Measurements from ENCODE around the gene MFAP4. TPM values are rescaled to one million over a fixed set of nuclear protein-coding genes. Genes with fewer than 3 reads are reported as not detected.

MFAP4 gene
- total and polyA plus RNA-seq, 2 donors (not counting 1 experiment from before 2014, with no cell fraction given): not detected

DNA sequence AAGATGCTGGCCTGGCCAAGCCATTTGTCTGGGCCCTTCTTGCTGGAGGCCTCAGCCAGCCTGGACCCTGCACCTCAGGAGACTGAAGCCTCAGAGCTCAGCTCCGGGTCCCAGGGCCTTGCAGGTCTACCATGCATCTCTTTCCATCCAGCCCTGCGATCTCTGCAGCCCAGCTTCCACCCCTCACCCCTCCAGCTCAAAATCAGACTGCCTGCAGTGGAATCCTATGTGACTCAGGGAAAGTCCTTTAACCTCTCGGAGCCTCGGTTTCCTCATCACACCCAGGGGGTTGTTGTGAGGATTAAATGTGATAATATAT is 21.5 kb downstream of the MFAP4 start:
- Mint-ChIP-seq H3K9me3 (ENCODE audit: insufficient read depth) (no peaks in the 10 kb centered on the region), H3K4me3 (no peak overlapping the region), H3K27me3 (no peaks in the 10 kb centered on the region), H3K4me1 (peaks cover 40% of the 10 kb centered on the region), H3K27ac (no peak overlapping the region)
- TF ChIP-seq, protein P1, sequence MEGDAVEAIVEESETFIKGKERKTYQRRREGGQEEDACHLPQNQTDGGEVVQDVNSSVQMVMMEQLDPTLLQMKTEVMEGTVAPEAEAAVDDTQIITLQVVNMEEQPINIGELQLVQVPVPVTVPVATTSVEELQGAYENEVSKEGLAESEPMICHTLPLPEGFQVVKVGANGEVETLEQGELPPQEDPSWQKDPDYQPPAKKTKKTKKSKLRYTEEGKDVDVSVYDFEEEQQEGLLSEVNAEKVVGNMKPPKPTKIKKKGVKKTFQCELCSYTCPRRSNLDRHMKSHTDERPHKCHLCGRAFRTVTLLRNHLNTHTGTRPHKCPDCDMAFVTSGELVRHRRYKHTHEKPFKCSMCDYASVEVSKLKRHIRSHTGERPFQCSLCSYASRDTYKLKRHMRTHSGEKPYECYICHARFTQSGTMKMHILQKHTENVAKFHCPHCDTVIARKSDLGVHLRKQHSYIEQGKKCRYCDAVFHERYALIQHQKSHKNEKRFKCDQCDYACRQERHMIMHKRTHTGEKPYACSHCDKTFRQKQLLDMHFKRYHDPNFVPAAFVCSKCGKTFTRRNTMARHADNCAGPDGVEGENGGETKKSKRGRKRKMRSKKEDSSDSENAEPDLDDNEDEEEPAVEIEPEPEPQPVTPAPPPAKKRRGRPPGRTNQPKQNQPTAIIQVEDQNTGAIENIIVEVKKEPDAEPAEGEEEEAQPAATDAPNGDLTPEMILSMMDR (IDR thresholded peaks at IDR 0.05): no peak
- no peak for TF ChIP-seq EZH2 (IDR thresholded peaks at IDR 0.05; ENCODE audit: borderline replicate concordance, insufficient read depth, low read depth, low read length, poor library complexity, severe bottlenecking)
- no peak overlapping the region for H3K4me2 ChIP-seq (replicated peaks; ENCODE audit: low read depth, low read length, poor library complexity, severe bottlenecking)
- no peak overlapping the region for H3K4me3 ChIP-seq (ENCODE audit: control extremely low read depth in 1 of 5, extremely low read depth in 1 of 5, insufficient read depth in 1 of 5, low read depth in 2 of 5, low read length in 4 of 5)
- no peaks in the 10 kb centered on the region for H4K20me1 ChIP-seq (ENCODE audit: control insufficient read depth, insufficient read depth, low read length, poor library complexity, severe bottlenecking)
- H3K36me3 ChIP-seq (replicated peaks in 1 of 2; ENCODE audit: control extremely low read depth in 1 of 2, control insufficient read depth in 1 of 2, extremely low read depth in 1 of 2, insufficient read depth in 2 of 2, low read length in 1 of 2): no peaks in the 10 kb centered on the region
- ChIA-PET CTCF (interaction anchor here (0.7 to 6.5 kb wide), 6 partner anchors 9 to 399 kb away, joined by 3 to 133 read pairs (median 57); partner anchors contain the start of gene MAPK7), POLR2A (no interaction called here)
- no peak overlapping the region for H3K27ac ChIP-seq (ENCODE audit: low read length in 2 of 2)
- intact Hi-C loops (cut with micrococcal nuclease): no loop called here
- DNase-seq (no peak), ATAC-seq (ENCODE audit: low read depth) (no peak)
- H3K79me2 ChIP-seq (ENCODE audit: control insufficient read depth, insufficient read depth, low read length): no peaks in the 10 kb centered on the region
- no peak overlapping the region for H3K9ac ChIP-seq (ENCODE audit: low read length)
- H3K9me3 ChIP-seq (ENCODE audit: control extremely low read depth in 1 of 3, control insufficient read depth in 2 of 3, insufficient read depth in 1 of 3, low read length in 2 of 3): no peaks in the 10 kb centered on the region
- 83% methylated on average over 1 of the region's 4 CpGs for WGBS (ENCODE audit: insufficient coverage)
- no peak overlapping the region for H2AFZ ChIP-seq (ENCODE audit: insufficient read depth, low read depth, low read length, poor library complexity, severe bottlenecking)
- H3K27me3 ChIP-seq (replicated peaks in 1 of 4; ENCODE audit: control extremely low read depth in 1 of 4, control insufficient read depth in 3 of 4, insufficient read depth in 4 of 4, low read length in 3 of 4): no peaks in the 10 kb centered on the region
- peaks cover 19 to 37% of the 10 kb centered on the region in 2 donors for H3K4me1 ChIP-seq (ENCODE audit: control insufficient read depth in 2 of 2, insufficient read depth in 2 of 2, low read length in 2 of 2)

DNA sequence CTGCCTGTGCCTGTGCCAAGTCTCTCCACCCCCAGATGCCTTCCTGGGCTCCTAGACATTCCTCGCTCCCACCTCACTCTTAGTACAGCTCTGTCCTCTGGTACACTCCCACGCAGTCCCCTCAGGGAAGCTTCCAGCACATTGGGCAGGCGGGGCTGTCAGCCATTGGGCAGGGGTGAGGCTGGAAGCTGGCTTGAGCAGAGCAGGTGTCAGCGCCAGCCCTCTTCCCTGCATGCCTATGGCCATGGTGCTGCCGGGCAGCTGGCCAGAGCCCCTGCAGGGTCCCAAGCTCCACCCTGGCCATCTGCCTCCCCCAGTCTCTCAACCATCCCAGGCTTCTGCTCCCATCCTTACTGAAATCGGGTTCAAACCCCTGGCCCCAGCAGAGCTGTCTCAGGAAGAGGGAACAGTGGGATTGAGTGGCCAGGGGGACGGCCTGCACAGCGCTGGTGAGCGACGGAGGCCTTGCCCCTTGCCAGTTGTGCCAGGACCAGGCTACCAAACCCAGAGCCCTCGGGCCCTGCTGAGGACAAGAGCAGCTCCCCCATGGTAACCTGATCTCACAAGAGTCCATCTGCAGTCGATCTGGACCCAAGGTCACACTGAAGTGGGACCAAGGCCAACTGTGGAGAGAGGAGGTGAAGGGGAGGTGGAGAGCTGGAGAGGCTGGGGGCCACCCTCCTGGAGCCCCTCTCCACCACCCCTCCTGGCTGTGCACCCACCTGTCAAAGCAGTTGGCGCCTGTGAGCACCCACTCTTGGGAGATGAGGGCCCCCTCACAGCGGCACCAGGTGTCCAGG is 22.1 kb downstream of the MFAP4 start:
- TF ChIP-seq, protein P1 (IDR thresholded peaks at IDR 0.05): no peak
- no peak for TF ChIP-seq EZH2 (IDR thresholded peaks at IDR 0.05; ENCODE audit: borderline replicate concordance, insufficient read depth, low read depth, low read length, poor library complexity, severe bottlenecking)
- H3K9ac ChIP-seq (ENCODE audit: low read length): no peak overlapping the region

More for the DNA sequence above, 22.1 kb downstream of the MFAP4 start:
- no peak for ATAC-seq (ENCODE audit: low read depth)
- Mint-ChIP-seq H3K27me3 (no peaks in the 10 kb centered on the region), H3K4me1 (peaks cover 35% of the 10 kb centered on the region), H3K9me3 (ENCODE audit: insufficient read depth) (no peaks in the 10 kb centered on the region), H3K27ac (no peak overlapping the region), H3K4me3 (no peak overlapping the region)
- Histone ChIP-seq H3K9me3 (ENCODE audit: control extremely low read depth in 1 of 3, control insufficient read depth in 2 of 3, insufficient read depth in 1 of 3, low read length in 2 of 3) (no peaks in the 10 kb centered on the region), H3K4me3 (ENCODE audit: control extremely low read depth in 1 of 5, extremely low read depth in 1 of 5, insufficient read depth in 1 of 5, low read depth in 2 of 5, low read length in 4 of 5) (no peak overlapping the region), H3K4me2 (replicated peaks; ENCODE audit: low read depth, low read length, poor library complexity, severe bottlenecking) (no peak overlapping the region), H3K36me3 (replicated peaks in 1 of 2; ENCODE audit: control extremely low read depth in 1 of 2, control insufficient read depth in 1 of 2, extremely low read depth in 1 of 2, insufficient read depth in 2 of 2, low read length in 1 of 2) (no peaks in the 10 kb centered on the region), H3K27me3 (replicated peaks in 1 of 4; ENCODE audit: control extremely low read depth in 1 of 4, control insufficient read depth in 3 of 4, insufficient read depth in 4 of 4, low read length in 3 of 4) (peaks cover 0 to 3% (median 0%) of the 10 kb centered on the region in 4 experiments), H3K27ac (ENCODE audit: low read length in 2 of 2) (no peak overlapping the region), H4K20me1 (ENCODE audit: control insufficient read depth, insufficient read depth, low read length, poor library complexity, severe bottlenecking) (no peaks in the 10 kb centered on the region), H3K79me2 (ENCODE audit: control insufficient read depth, insufficient read depth, low read length) (no peaks in the 10 kb centered on the region), H3K4me1 (ENCODE audit: control insufficient read depth in 2 of 2, insufficient read depth in 2 of 2, low read length in 2 of 2) (peaks cover 13 to 32% of the 10 kb centered on the region in 2 donors), H2AFZ (ENCODE audit: insufficient read depth, low read depth, low read length, poor library complexity, severe bottlenecking) (no peak overlapping the region)
- POLR2A ChIA-PET: interaction anchor here (0.8 kb wide), 1 partner anchor 13 kb away, joined by 3 read pairs; no protein-coding TSS in a partner anchor
- CTCF ChIA-PET: interaction anchor here (1.2 to 6.5 kb wide), 5 partner anchors 9 to 400 kb away, joined by 3 to 133 read pairs (median 110); partner anchors contain the start of gene MAPK7
- DNase-seq: no peak
- intact Hi-C loops (cut with micrococcal nuclease): no loop called here
- WGBS (ENCODE audit: insufficient coverage): 95% methylated on average over 12 of the region's 14 CpGs
